OCI-LY3 (cell line): ENCODE data around the gene CEBPE.

Experiments used
- H2AFZ ChIP-seq: fragments of 200-600, 300-600 bp; shearing (Covaris generic); 2 replicates; pipeline ENCODE4 v1.6.0; 2014; ENCODE audit warnings: antibody characterized with exemption, low read depth, low read length
- H3K27ac ChIP-seq: fragments of 200-600, 300-600 bp; sonication (generic); 2 replicates; pipeline ENCODE4 v1.5.1; 2014; ENCODE audit warnings: mild to moderate bottlenecking, low read length, moderate library complexity, mixed read lengths
- H3K27me3 ChIP-seq: fragments of 200-600, 300-600 bp; sonication (generic); 2 replicates; pipeline ENCODE4 v1.6.1; 2014; ENCODE audit warnings: low read depth, low read length, mixed read lengths
- H3K36me3 ChIP-seq: fragments of 200-600, 300-600 bp; sonication (generic); replicated peaks from 2 replicates; pipeline ENCODE3; 2014; ENCODE audit warnings: low read depth, low read length, mixed read lengths
- H3K4me1 ChIP-seq: fragments of 300-600, 200-600 bp; sonication (generic); 2 replicates; pipeline ENCODE4 v1.6.1; 2014; ENCODE audit warnings: low read length, mixed read lengths
- H3K4me2 ChIP-seq: fragments of 200-600, 300-600 bp; sonication (generic); 2 replicates; pipeline ENCODE4 v1.6.1; 2014; ENCODE audit warnings: low read length, mixed read lengths
- H3K4me3 ChIP-seq: fragments of 300-600, 200-600 bp; sonication (generic); 2 replicates; pipeline ENCODE4 v1.5.1; 2014; ENCODE audit warnings: antibody characterized with exemption, mild to moderate bottlenecking, low read length, moderate library complexity
- H3K79me2 ChIP-seq: fragments of 300-600, 200-600 bp; shearing (Covaris generic); 2 replicates; pipeline ENCODE4 v1.6.1; 2014; ENCODE audit warnings: mild to moderate bottlenecking, low read length, mixed read lengths
- H3K9ac ChIP-seq: fragments of 300-600, 200-600 bp; shearing (Covaris generic); 2 replicates; pipeline ENCODE4 v1.6.0; 2014; ENCODE audit warnings: mild to moderate bottlenecking, low read length, moderate library complexity
- H3K9me3 ChIP-seq: fragments of 200-600, 300-600 bp; shearing (Covaris generic); 2 replicates; pipeline ENCODE4 v1.6.1; 2014; ENCODE audit warnings: low read length, mixed read lengths; ENCODE audit not compliant: insufficient read depth
- H4K20me1 ChIP-seq: fragments of 200-600, 300-600 bp; sonication (generic); 2 replicates; pipeline ENCODE4 v1.6.1; 2016; ENCODE audit warnings: low read length, mixed read lengths; ENCODE audit not compliant: insufficient read depth
- CTCF ChIP-seq: fragments of 200-600, 300-600 bp; sonication (generic); IDR thresholded peaks from 2 replicates; pipeline ENCODE4 v1.5.1; 2014; ENCODE audit warnings: antibody characterized with exemption, low read length, low read depth
- EZH2phosphoT487 ChIP-seq: fragments of 200-600 bp; shearing (Covaris generic); IDR thresholded peaks from 2 replicates; pipeline ENCODE4 v1.6.1; 2018; ENCODE audit warnings: antibody characterized with exemption, mixed run types, low read depth

Gene CEBPE

GRCh38 chr14:23086565-23086964 is 32.5 kb downstream of the CEBPE start:
- no peak overlapping the region for H3K27ac ChIP-seq
- H3K4me3 ChIP-seq, result no peak overlapping the region
- H4K20me1 ChIP-seq, result peaks cover 6% of the 10 kb centered on the region; the same call in 1 of the 2 replicates
- peaks cover 69% of the 10 kb centered on the region for H3K36me3 ChIP-seq
- H2AFZ ChIP-seq, result no peak overlapping the region
- H3K27me3 ChIP-seq, result no peaks in the 10 kb centered on the region
- no peak overlapping the region for H3K9ac ChIP-seq
- H3K9me3 ChIP-seq, result no peaks in the 10 kb centered on the region
- peaks cover 12% of the 10 kb centered on the region for H3K79me2 ChIP-seq
- H3K4me1 ChIP-seq, result peaks cover 10% of the 10 kb centered on the region
- no peak overlapping the region for H3K4me2 ChIP-seq
- TF ChIP-seq EZH2phosphoT487, result no peak
- TF ChIP-seq CTCF, result no peak

DNA sequence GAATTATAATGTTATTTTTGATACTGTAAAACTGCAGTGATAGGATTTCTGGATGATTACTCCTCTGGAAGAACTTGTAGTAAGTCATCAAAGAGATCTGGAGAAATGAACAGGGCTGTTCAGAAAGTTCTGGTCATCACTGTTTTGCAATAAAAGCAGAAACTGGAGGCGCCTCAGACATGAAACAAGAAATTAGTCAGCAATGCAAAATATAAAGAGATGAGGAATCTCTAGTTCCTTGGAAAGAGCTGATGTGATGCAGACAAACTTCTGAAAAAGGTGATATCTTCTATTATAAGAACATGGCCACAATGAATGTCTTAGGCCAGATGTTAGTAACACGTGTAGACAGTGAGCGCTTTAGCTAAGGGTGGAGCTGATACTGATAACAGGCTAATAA is 33.6 kb downstream of the CEBPE start:
- Histone ChIP-seq H3K79me2 (peaks cover 6% of the 10 kb centered on the region; the same call in 1 of the 2 replicates), H3K36me3 (peaks cover 78% of the 10 kb centered on the region), H3K4me1 (peaks cover 10% of the 10 kb centered on the region), H3K4me2 (no peak overlapping the region), H4K20me1 (peaks cover 6% of the 10 kb centered on the region; the same call in 1 of the 2 replicates), H3K9me3 (no peaks in the 10 kb centered on the region), H3K9ac (no peak overlapping the region), H3K4me3 (no peak overlapping the region), H3K27ac (peak overlapping the region; percentile 26), H3K27me3 (no peaks in the 10 kb centered on the region), H2AFZ (no peak overlapping the region)
- TF ChIP-seq CTCF (no peak), EZH2phosphoT487 (no peak)

- TF ChIP-seq EZH2phosphoT487, result no peak
- TF ChIP-seq CTCF, result no peak
- H2AFZ ChIP-seq, result no peak overlapping the region
- H3K9me3 ChIP-seq, result no peaks in the 10 kb centered on the region
- no peak overlapping the region for H3K4me2 ChIP-seq
- no peak overlapping the region for H3K9ac ChIP-seq
- peaks cover 77% of the 10 kb centered on the region for H3K36me3 ChIP-seq
- no peaks in the 10 kb centered on the region for H3K27me3 ChIP-seq
- H3K27ac ChIP-seq, result no peak overlapping the region
- H4K20me1 ChIP-seq, result no peaks in the 10 kb centered on the region
- peaks cover 8% of the 10 kb centered on the region for H3K4me1 ChIP-seq
- H3K79me2 ChIP-seq, result no peaks in the 10 kb centered on the region; the same call in 1 of the 2 replicates
- no peak overlapping the region for H3K4me3 ChIP-seq
Observed at GRCh38 chr14:23080474-23080873, 38.6 kb downstream of the CEBPE start.

GRCh38 chr14:23079716-23080115 is 39.3 kb downstream of the CEBPE start:
- no peak overlapping the region for H2AFZ ChIP-seq
- no peak overlapping the region for H3K4me3 ChIP-seq
- peaks cover 12% of the 10 kb centered on the region for H3K4me1 ChIP-seq
- H4K20me1 ChIP-seq, result no peaks in the 10 kb centered on the region
- no peak overlapping the region for H3K9ac ChIP-seq
- no peak for TF ChIP-seq EZH2phosphoT487
- no peak overlapping the region for H3K4me2 ChIP-seq
- no peaks in the 10 kb centered on the region for H3K79me2 ChIP-seq
- no peaks in the 10 kb centered on the region for H3K27me3 ChIP-seq
- H3K27ac ChIP-seq, result no peak overlapping the region
- H3K9me3 ChIP-seq, result no peaks in the 10 kb centered on the region
- peaks cover 75% of the 10 kb centered on the region for H3K36me3 ChIP-seq
